ENCODE data around the gene RSF1. TPM values are rescaled to one million over a fixed set of nuclear protein-coding genes. Genes with fewer than 3 reads are reported as not detected.

Gene RSF1
- polyA plus RNA-seq, 1 donor (not counting 4 experiments of a cell fraction or from before 2014, with no cell fraction given): 20.9 TPM

- TF ChIP-seq EZH2 (IDR thresholded peaks at IDR 0.05; ENCODE audit: low read length): no peak
- TF ChIP-seq CTCF (optimal IDR thresholded peaks at IDR 0.05 in 1 of 3, IDR thresholded peaks at IDR 0.05 in 1 of 3, conservative IDR thresholded peaks at IDR 0.05 in 1 of 3; ENCODE audit: extremely low read depth in 1 of 3, insufficient read depth in 2 of 3, low read length in 3 of 3): no peak
- no peaks in the 10 kb centered on the region for H3K9me3 ChIP-seq (ENCODE audit: control insufficient read depth, low read depth, low read length)
- no peaks in the 10 kb centered on the region for H4K20me1 ChIP-seq (ENCODE audit: control insufficient read depth, extremely low read depth, insufficient read depth, low read length)
- H3K4me2 ChIP-seq (ENCODE audit: control insufficient read depth, extremely low read depth, insufficient read depth, low read depth, low read length): no peak overlapping the region
- peaks cover 0 to 13% of the 10 kb centered on the region in 2 experiments for H3K36me3 ChIP-seq (ENCODE audit: control insufficient read depth in 2 of 2, extremely low read depth in 1 of 2, insufficient read depth in 2 of 2, low read length in 2 of 2)
- no peak overlapping the region for H3K4me3 ChIP-seq (ENCODE audit: control insufficient read depth in 2 of 3, extremely low read depth in 1 of 3, insufficient read depth in 2 of 3, low read depth in 1 of 3, low read length in 3 of 3)
- FAIRE-seq (no peak), DNase-seq (ENCODE audit: low read depth, low spot score) (no peak)
- H3K27me3 ChIP-seq (ENCODE audit: control insufficient read depth, extremely low read depth, insufficient read depth, low read length): no peaks in the 10 kb centered on the region
- no peak overlapping the region for H3K27ac ChIP-seq (ENCODE audit: control insufficient read depth, insufficient read depth, low read length)
- H3K79me2 ChIP-seq (ENCODE audit: control insufficient read depth, insufficient read depth, low read length): no peaks in the 10 kb centered on the region
- H2AFZ ChIP-seq (ENCODE audit: control insufficient read depth, low read length): no peak overlapping the region
- H3K9ac ChIP-seq (ENCODE audit: control insufficient read depth, extremely low read depth, insufficient read depth, low read length): no peak overlapping the region
- dilution Hi-C loops (cut with MboI; ENCODE audit: extremely low pct_ligation_motif_present, low sequenced_read_pairs): no loop called here
- H3K9me1 ChIP-seq (ENCODE audit: control insufficient read depth, extremely low read depth, insufficient read depth, low read length): no peaks in the 10 kb centered on the region
- H3K4me1 ChIP-seq (ENCODE audit: control insufficient read depth, extremely low read depth, insufficient read depth, low read length): no peaks in the 10 kb centered on the region
Observed at GRCh38 chr11:77668760-77669159, 151.8 kb downstream of the RSF1 start.

GRCh38 chr11:77665240-77665965 is 155.1 kb downstream of the RSF1 start:
- Histone ChIP-seq H3K4me1 (ENCODE audit: control insufficient read depth, extremely low read depth, insufficient read depth, low read length) (peaks cover 10% of the 10 kb centered on the region), H3K9me3 (ENCODE audit: control insufficient read depth, low read depth, low read length) (no peaks in the 10 kb centered on the region), H2AFZ (ENCODE audit: control insufficient read depth, low read length) (no peak overlapping the region), H3K9me1 (ENCODE audit: control insufficient read depth, extremely low read depth, insufficient read depth, low read length) (no peaks in the 10 kb centered on the region), H3K4me3 (ENCODE audit: control insufficient read depth in 2 of 3, extremely low read depth in 1 of 3, insufficient read depth in 2 of 3, low read depth in 1 of 3, low read length in 3 of 3) (no peak overlapping the region), H3K36me3 (ENCODE audit: control insufficient read depth in 2 of 2, extremely low read depth in 1 of 2, insufficient read depth in 2 of 2, low read length in 2 of 2) (peaks cover 0 to 10% of the 10 kb centered on the region in 2 experiments), H3K4me2 (ENCODE audit: control insufficient read depth, extremely low read depth, insufficient read depth, low read depth, low read length) (no peak overlapping the region), H3K79me2 (ENCODE audit: control insufficient read depth, insufficient read depth, low read length) (no peaks in the 10 kb centered on the region), H3K27me3 (ENCODE audit: control insufficient read depth, extremely low read depth, insufficient read depth, low read length) (no peaks in the 10 kb centered on the region), H3K9ac (ENCODE audit: control insufficient read depth, extremely low read depth, insufficient read depth, low read length) (no peak overlapping the region), H3K27ac (ENCODE audit: control insufficient read depth, insufficient read depth, low read length) (no peak overlapping the region), H4K20me1 (ENCODE audit: control insufficient read depth, extremely low read depth, insufficient read depth, low read length) (no peaks in the 10 kb centered on the region)
- DNase-seq (ENCODE audit: low read depth, low spot score) (no peak), FAIRE-seq (no peak)
- TF ChIP-seq CTCF (optimal IDR thresholded peaks at IDR 0.05 in 1 of 3, IDR thresholded peaks at IDR 0.05 in 1 of 3, conservative IDR thresholded peaks at IDR 0.05 in 1 of 3; ENCODE audit: extremely low read depth in 1 of 3, insufficient read depth in 2 of 3, low read length in 3 of 3): no peak
- TF ChIP-seq EZH2 (IDR thresholded peaks at IDR 0.05; ENCODE audit: low read length): no peak
- dilution Hi-C loops (cut with MboI; ENCODE audit: extremely low pct_ligation_motif_present, low sequenced_read_pairs): no loop called here
